Transverse colon (tissue), 4 donors: ENCODE data around the gene ARHGEF11. TPM values are rescaled to one million over a fixed set of nuclear protein-coding genes. Genes with fewer than 3 reads are reported as not detected.

Experiments
- DNase-seq: peaks from one replicate; pipeline ENCODE4 v3.0.0-alpha.2; 2019
- H3K27ac ChIP-seq, 4 donors: fragments of 200-600 bp; sonication (generic); 2 replicates each; pipeline ENCODE4 v1.5.1; 2016 to 2018; ENCODE audit warnings: inconsistent platforms in 4 of 4
- H3K27me3 ChIP-seq: fragments of 200-600 bp; sonication (generic); 2 replicates; pipeline ENCODE4 v1.5.1; 2017; ENCODE audit warnings: inconsistent platforms
- H3K36me3 ChIP-seq, 4 donors: fragments of 200-600 bp; sonication (generic); 2 replicates each; pipeline ENCODE4 v1.5.1; 2017 to 2019; ENCODE audit warnings: inconsistent platforms in 4 of 4
- H3K4me1 ChIP-seq, 4 donors: fragments of 200-600 bp; sonication (generic); 2 replicates each; pipeline ENCODE4 v1.5.1; 2017 to 2020; ENCODE audit warnings: inconsistent platforms in 4 of 4
- H3K4me3 ChIP-seq, 4 donors: fragments of 200-600 bp; sonication (generic); 1 replicate in 1 of 4; 2 replicates in 3 of 4; pipeline versions ENCODE4 v1.5.1 to v1.6.1; 2017 to 2019; ENCODE audit warnings: inconsistent platforms in 4 of 4
- H3K9me3 ChIP-seq, 2 donors: fragments of 200-600 bp; sonication (generic); 2 replicates each; pipeline ENCODE4 v1.5.1; 2017 to 2019; ENCODE audit warnings: inconsistent platforms in 2 of 2
- EP300 ChIP-seq: sonication (generic); formaldehyde crosslinking; IDR thresholded peaks from one replicate; pipeline ENCODE4 v1.6.1; 2017; ENCODE audit warnings: antibody characterized with exemption, low read depth
- POLR2A ChIP-seq: fragments of 450-650 bp; IDR thresholded peaks from one replicate; pipeline ENCODE4 v1.6.1; 2016; ENCODE audit warnings: antibody characterized with exemption, mild to moderate bottlenecking, moderate library complexity
- POLR2AphosphoS5 ChIP-seq, 3 donors: sonication (generic); formaldehyde crosslinking; IDR thresholded peaks; one replicate each; pipeline ENCODE4 v1.6.1; 2016; ENCODE audit warnings: antibody characterized with exemption in 3 of 3
- WGBS, 2 donors: methylation state at CpG; one replicate each; pipeline ENCODE4 v1.1.5; 2018; ENCODE audit warnings: low coverage in 1 of 2; 5-methylcytosine and 5-hydroxymethylcytosine counted together
- in situ Hi-C, 4 donors: fragments of 200-750 bp; cut with MboI; loops; one replicate each; pipeline versions ENCODE4 v1.15.0 to v1.15.1; 2017; ENCODE audit warnings: low sequenced_read_pairs in 3 of 4, low pct_ligation_motif_present in 1 of 4, low pct_unique_long_range_greater_than_20kb in 1 of 4
- intact Hi-C: fragments of 100-400 bp; cut with DNase I; formaldehyde crosslinking; loops from one replicate; pipeline ENCODE4 v1.15.1; 2023; ENCODE audit warnings: low total_unique reads
- total RNA-seq, 4 donors: library from RNA; depleted of rRNA; stranded (reverse); fragments of >200 nt; gene quantifications; one replicate each; pipeline ENCODE4 v1.1.0, GENCODE V29; 2016
- TF ChIP-seq, protein P1 (sequence below), 5 experiments: fragments of 200-600 bp in 3 of 5; fragments of 450-650 bp in 2 of 5; sonication (generic) in 3 of 5; IDR thresholded peaks; 1 replicate in 2 of 5; 2 replicates in 3 of 5; pipeline ENCODE4 v1.5.1; 2016 to 2017; ENCODE audit warnings: antibody characterized with exemption in 5 of 5, inconsistent platforms in 3 of 5, mild to moderate bottlenecking in 2 of 5, moderate library complexity in 1 of 5

ARHGEF11 gene
- total RNA-seq, 4 donors from 2014 or later, result 52.6 to 82.8 (median 62.1) TPM

DNA sequence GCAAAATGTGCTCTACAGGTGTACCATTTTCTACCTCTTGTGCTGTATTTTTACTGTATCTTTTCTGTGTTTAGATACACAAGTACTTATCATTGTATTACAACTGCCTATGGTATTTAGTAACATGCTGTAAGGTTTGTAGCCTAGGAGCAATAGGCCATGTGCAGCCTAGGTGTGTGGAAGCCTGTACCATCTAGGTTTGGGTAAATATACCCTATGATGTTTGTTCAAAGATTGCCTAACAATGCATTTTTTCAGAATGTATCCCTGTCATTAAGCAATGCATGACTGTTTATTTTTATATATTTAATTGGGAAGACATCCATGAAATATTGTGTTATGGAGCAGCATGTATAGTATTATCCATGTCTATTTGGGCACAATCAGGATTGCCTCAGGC lies 43.1 kb upstream of the ARHGEF11 start:
- no peak for DNase-seq
- Histone ChIP-seq H3K27ac (no peak overlapping the region), H3K9me3 (no peaks in the 10 kb centered on the region), H3K4me3 (no peak overlapping the region), H3K27me3 (no peaks in the 10 kb centered on the region), H3K36me3 (no peaks in the 10 kb centered on the region), H3K4me1 (peaks cover 0 to 7% (median 0%) of the 10 kb centered on the region in 4 donors)
- TF ChIP-seq POLR2A (no peak), POLR2AphosphoS5 (IDR thresholded peaks at IDR 0.05) (no peak), EP300 (no peak)
- TF ChIP-seq, protein P1, sequence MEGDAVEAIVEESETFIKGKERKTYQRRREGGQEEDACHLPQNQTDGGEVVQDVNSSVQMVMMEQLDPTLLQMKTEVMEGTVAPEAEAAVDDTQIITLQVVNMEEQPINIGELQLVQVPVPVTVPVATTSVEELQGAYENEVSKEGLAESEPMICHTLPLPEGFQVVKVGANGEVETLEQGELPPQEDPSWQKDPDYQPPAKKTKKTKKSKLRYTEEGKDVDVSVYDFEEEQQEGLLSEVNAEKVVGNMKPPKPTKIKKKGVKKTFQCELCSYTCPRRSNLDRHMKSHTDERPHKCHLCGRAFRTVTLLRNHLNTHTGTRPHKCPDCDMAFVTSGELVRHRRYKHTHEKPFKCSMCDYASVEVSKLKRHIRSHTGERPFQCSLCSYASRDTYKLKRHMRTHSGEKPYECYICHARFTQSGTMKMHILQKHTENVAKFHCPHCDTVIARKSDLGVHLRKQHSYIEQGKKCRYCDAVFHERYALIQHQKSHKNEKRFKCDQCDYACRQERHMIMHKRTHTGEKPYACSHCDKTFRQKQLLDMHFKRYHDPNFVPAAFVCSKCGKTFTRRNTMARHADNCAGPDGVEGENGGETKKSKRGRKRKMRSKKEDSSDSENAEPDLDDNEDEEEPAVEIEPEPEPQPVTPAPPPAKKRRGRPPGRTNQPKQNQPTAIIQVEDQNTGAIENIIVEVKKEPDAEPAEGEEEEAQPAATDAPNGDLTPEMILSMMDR (IDR thresholded peaks at IDR 0.05), result no peak
- intact Hi-C loops (no loop called here), in situ Hi-C loops (loop anchor here in 1 of 4 donors (25.0 kb wide), 1 partner anchor 399 kb away; no protein-coding TSS in a partner anchor)

DNA sequence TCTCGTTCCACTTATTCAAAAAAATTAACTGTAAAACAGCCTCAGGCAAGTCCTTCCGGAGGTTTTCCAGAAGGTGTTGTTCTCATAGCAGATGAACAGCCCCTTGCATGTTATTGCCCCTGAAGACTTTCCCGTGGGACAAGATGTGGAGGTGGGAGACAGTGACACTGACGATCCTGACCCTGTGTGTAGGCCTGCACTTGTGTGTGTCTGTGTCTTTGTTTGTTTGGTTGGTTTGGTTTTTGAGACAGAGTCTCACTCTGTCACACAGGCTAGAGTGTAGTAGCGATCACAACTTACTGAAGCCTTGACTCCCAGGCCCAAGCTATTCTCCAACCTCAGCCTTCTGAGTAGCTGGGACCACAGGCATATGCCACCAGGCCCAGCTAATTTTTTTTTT lies 41.5 kb upstream of the ARHGEF11 start:
- 83 to 87% methylated on average over 5 of the region's 5 CpGs for WGBS, 2 donors
- H3K4me3 ChIP-seq, result no peak overlapping the region
- H3K4me1 ChIP-seq, result peaks cover 0 to 7% (median 0%) of the 10 kb centered on the region in 4 donors
- no peaks in the 10 kb centered on the region for H3K27me3 ChIP-seq
- TF ChIP-seq POLR2A (no peak), POLR2AphosphoS5 (IDR thresholded peaks at IDR 0.05) (no peak), EP300 (no peak)
- TF ChIP-seq, protein P1 (IDR thresholded peaks at IDR 0.05), result no peak
- no peaks in the 10 kb centered on the region for H3K9me3 ChIP-seq
- no peak for DNase-seq
- in situ Hi-C loops (loop anchor here in 1 of 4 donors (25.0 kb wide), 1 partner anchor 400 kb away; no protein-coding TSS in a partner anchor), intact Hi-C loops (no loop called here)
- no peaks in the 10 kb centered on the region for H3K36me3 ChIP-seq
- no peak overlapping the region for H3K27ac ChIP-seq

DNA sequence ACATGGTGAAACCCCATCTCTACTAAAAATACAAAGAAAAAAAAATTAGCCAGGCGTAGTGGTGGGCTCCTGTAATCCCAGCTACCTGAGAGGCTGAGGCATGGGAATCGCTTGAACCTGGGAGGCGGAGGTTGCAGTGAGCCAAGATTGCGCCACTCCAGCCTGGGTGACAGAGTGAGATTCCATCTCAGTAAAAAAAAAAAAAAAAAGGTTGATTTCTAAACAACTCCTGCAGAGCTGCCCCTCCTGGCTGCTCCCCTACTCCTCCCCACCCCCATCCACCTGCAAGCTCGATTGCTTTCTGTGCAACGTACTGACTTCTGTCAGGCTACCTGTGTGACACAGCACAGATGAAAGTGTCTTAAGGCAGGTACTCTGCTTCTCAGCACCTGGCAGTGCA lies 40.8 kb upstream of the ARHGEF11 start:
- no peak for TF ChIP-seq POLR2A
- TF ChIP-seq EP300, result no peak
- no peak for TF ChIP-seq POLR2AphosphoS5 (IDR thresholded peaks at IDR 0.05)
- TF ChIP-seq, protein P1 (IDR thresholded peaks at IDR 0.05), result no peak
- Histone ChIP-seq H3K9me3 (no peaks in the 10 kb centered on the region), H3K27me3 (no peaks in the 10 kb centered on the region), H3K27ac (no peak overlapping the region), H3K36me3 (no peaks in the 10 kb centered on the region), H3K4me3 (no peak overlapping the region), H3K4me1 (peaks cover 0 to 7% (median 0%) of the 10 kb centered on the region in 4 donors)
- 78 to 86% methylated on average over 6 of the region's 6 CpGs for WGBS, 2 donors
- intact Hi-C loops (no loop called here), in situ Hi-C loops (loop anchor here in 1 of 4 donors (25.0 kb wide), 1 partner anchor 401 kb away; no protein-coding TSS in a partner anchor)
- DNase-seq, result no peak

DNA sequence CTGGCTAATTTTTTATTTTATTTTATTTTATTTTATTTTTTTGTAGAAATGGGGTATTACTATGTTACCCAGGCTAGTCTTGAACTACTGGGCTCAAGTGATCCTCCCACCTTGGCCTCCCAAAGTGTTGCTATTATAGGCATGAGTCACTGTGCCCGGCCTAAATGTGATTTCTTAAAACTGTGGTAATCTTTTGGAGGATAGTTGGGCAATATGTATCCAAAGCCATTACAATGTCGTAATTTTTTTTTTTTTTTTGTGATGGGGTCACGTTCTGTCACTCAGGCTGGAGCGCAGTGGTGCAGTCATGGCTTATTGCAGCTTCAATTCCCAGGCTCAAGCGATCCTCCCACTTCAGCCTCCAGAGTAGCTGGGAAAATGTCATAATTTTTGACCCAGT lies 39.9 kb upstream of the ARHGEF11 start:
- intact Hi-C loops (no loop called here), in situ Hi-C loops (loop anchor here in 1 of 4 donors (25.0 kb wide), 1 partner anchor 402 kb away; no protein-coding TSS in a partner anchor)
- no peaks in the 10 kb centered on the region for H3K9me3 ChIP-seq
- no peak overlapping the region for H3K4me3 ChIP-seq
- H3K4me1 ChIP-seq, result peaks cover 0 to 5% (median 0%) of the 10 kb centered on the region in 4 donors
- H3K27me3 ChIP-seq, result no peaks in the 10 kb centered on the region
- TF ChIP-seq POLR2AphosphoS5 (IDR thresholded peaks at IDR 0.05) (no peak), EP300 (no peak), POLR2A (no peak)
- TF ChIP-seq, protein P1 (IDR thresholded peaks at IDR 0.05), result no peak
- DNase-seq, result no peak
- no peaks in the 10 kb centered on the region for H3K36me3 ChIP-seq
- WGBS, 2 donors, result 78 to 79% methylated on average over 5 of the region's 5 CpGs
- H3K27ac ChIP-seq, result no peak overlapping the region
